Cardiac fibroblast (primary cell): ENCODE data around the gene C3orf18.

Source experiments
- DNase-seq, 2 donors: peaks; one replicate each; pipeline versions ENCODE4 v3.0.0 to v3.0.0-alpha.2; 2010; ENCODE audit warnings: low read depth in 2 of 2
- H3K4me3 ChIP-seq, 2 donors: replicated peaks in 1 of 2; 1 replicate in 1 of 2; 2 replicates in 1 of 2; pipeline ENCODE4 v1.5.1; 2011; ENCODE audit warnings: low read depth in 2 of 2, low read length in 2 of 2, mild to moderate bottlenecking in 2 of 2, moderate library complexity in 1 of 2
- TF ChIP-seq, protein P1 (sequence below): IDR thresholded peaks from one replicate; pipeline ENCODE4 v1.5.1; 2011; ENCODE audit warnings: low read depth, mild to moderate bottlenecking, low read length, inconsistent platforms

The C3orf18 gene

DNA sequence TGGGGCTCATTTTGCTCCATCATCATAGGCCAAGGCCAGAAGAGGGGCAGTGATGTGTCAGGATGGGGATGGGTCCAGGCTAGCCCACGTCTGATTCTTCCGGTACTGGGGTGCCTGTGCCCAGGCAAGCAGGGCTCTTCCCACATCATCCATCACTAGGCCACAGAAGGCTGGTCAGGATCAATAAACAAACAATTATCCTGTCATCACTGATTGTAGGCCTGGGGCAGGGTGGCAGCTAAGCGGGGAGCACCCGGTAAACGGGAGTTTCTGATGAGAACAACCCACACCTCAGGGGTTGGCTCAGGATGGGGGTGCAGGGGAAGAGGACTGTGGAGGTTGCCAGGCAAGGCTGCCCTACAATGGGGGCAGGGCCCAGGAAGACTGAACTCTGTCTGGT lies 46.0 kb downstream of the C3orf18 start:
- no peak overlapping the region for H3K4me3 ChIP-seq
- TF ChIP-seq, protein P1, sequence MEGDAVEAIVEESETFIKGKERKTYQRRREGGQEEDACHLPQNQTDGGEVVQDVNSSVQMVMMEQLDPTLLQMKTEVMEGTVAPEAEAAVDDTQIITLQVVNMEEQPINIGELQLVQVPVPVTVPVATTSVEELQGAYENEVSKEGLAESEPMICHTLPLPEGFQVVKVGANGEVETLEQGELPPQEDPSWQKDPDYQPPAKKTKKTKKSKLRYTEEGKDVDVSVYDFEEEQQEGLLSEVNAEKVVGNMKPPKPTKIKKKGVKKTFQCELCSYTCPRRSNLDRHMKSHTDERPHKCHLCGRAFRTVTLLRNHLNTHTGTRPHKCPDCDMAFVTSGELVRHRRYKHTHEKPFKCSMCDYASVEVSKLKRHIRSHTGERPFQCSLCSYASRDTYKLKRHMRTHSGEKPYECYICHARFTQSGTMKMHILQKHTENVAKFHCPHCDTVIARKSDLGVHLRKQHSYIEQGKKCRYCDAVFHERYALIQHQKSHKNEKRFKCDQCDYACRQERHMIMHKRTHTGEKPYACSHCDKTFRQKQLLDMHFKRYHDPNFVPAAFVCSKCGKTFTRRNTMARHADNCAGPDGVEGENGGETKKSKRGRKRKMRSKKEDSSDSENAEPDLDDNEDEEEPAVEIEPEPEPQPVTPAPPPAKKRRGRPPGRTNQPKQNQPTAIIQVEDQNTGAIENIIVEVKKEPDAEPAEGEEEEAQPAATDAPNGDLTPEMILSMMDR: no peak
- no peak for DNase-seq

GRCh38 chr3:50520849-50521248 lies 46.7 kb downstream of the C3orf18 start:
- TF ChIP-seq, protein P1: no peak
- H3K4me3 ChIP-seq: no peak overlapping the region
- no peak for DNase-seq

GRCh38 chr3:50519471-50520089 lies 48.0 kb downstream of the C3orf18 start:
- H3K4me3 ChIP-seq: no peak overlapping the region
- peak; percentile 45 to 52 for DNase-seq
- TF ChIP-seq, protein P1: peak; percentile 93

- TF ChIP-seq, protein P1: no peak
- DNase-seq: no peak
- no peak overlapping the region for H3K4me3 ChIP-seq
These were observed 49.1 kb downstream of the C3orf18 start for GRCh38 chr3:50518436-50518835.

- TF ChIP-seq, protein P1: no peak
- no peak for DNase-seq
These were observed 49.8 kb downstream of the C3orf18 start for GRCh38 chr3:50517721-50518206.

DNA sequence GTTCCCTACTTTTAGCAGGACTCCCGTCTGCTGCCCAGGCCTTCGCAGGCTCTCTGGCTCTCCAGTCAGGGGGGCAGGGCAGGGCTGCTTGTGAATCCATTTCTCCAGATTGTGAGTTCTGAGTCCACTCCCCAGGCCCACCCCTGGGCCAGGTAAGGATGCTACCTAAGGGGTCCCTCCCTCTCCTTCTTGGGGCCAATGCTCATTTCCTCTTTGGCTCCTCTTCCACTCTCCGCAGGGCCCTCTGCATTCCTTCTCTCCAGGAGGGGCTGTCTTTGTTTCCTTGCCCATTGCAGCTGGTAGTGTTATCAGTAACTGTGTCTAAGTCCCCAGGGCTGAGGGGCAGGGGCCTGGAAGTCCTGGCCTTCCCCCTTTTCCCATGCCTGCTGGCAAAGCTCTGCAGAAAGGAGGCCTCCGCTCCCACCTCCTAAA lies 51.1 kb downstream of the C3orf18 start:
- H3K4me3 ChIP-seq: no peak overlapping the region
- no peak for DNase-seq
- TF ChIP-seq, protein P1: no peak

More at GRCh38 chr3:50517721-50518206, 49.8 kb downstream of the C3orf18 start:
- no peak overlapping the region for H3K4me3 ChIP-seq
